Astrocyte (in vitro differentiated cells and primary cell): ENCODE data around the gene PIK3C2B. TPM values are rescaled to one million over a fixed set of nuclear protein-coding genes. Genes with fewer than 3 reads are reported as not detected.

ENCODE experiments used
- DNase-seq: peaks from one replicate; pipeline ENCODE4 v3.0.0-alpha.2; 2010; ENCODE audit warnings: low read depth
- FAIRE-seq: peaks from 2 replicates; lab custom pipeline; 2011; peaks lifted over from hg19 to GRCh38; lab: Jason Lieb, UNC
- H2AFZ ChIP-seq: 2 replicates; pipeline ENCODE4 v1.6.0; 2012; ENCODE audit warnings: low read depth, low read length, inconsistent platforms
- H3K27ac ChIP-seq: 2 replicates; pipeline ENCODE4 v1.5.1; 2011; ENCODE audit warnings: low read depth, low read length, inconsistent platforms
- H3K27me3 ChIP-seq: 2 replicates; pipeline ENCODE4 v1.6.0; 2011; ENCODE audit warnings: low read length, inconsistent platforms; ENCODE audit not compliant: insufficient read depth
- H3K36me3 ChIP-seq: 2 replicates; pipeline ENCODE4 v1.5.1; 2011; ENCODE audit warnings: low read length, inconsistent platforms; ENCODE audit not compliant: insufficient read depth
- H3K4me1 ChIP-seq: 2 replicates; pipeline ENCODE4 v1.5.1; 2011; ENCODE audit warnings: low read length, inconsistent platforms; ENCODE audit not compliant: insufficient read depth
- H3K4me2 ChIP-seq: 2 replicates; pipeline ENCODE4 v1.6.0; 2012; ENCODE audit warnings: low read length, inconsistent platforms
- H3K4me3 ChIP-seq: 2 replicates; pipeline ENCODE4 v1.5.1; 2011; ENCODE audit warnings: low read depth, mild to moderate bottlenecking, low read length, inconsistent platforms; ENCODE audit not compliant: insufficient read depth
- H3K79me2 ChIP-seq: 2 replicates; pipeline ENCODE4 v1.6.0; 2012; ENCODE audit warnings: mild to moderate bottlenecking, low read length, inconsistent platforms; ENCODE audit not compliant: insufficient read depth
- H3K9ac ChIP-seq: 2 replicates; pipeline ENCODE4 v1.6.0; 2012; ENCODE audit warnings: mild to moderate bottlenecking, low read length, inconsistent platforms
- H3K9me3 ChIP-seq: 2 replicates; pipeline ENCODE4 v1.5.1; 2012; ENCODE audit warnings: low read depth, mild to moderate bottlenecking, low read length, inconsistent platforms; ENCODE audit not compliant: insufficient read depth
- H4K20me1 ChIP-seq: 2 replicates; pipeline ENCODE4 v1.6.0; 2012; ENCODE audit warnings: low read length, inconsistent platforms; ENCODE audit not compliant: insufficient read depth
- H3K27ac Mint-ChIP-seq: one replicate; pipeline ENCODE4 v1.8.0; 2021; ENCODE audit warnings: mild to moderate bottlenecking, mixed read lengths; ENCODE audit not compliant: unreplicated experiment
- H3K27me3 Mint-ChIP-seq: one replicate; pipeline ENCODE4 v1.8.0; 2021; ENCODE audit warnings: low read depth, mixed read lengths; ENCODE audit not compliant: unreplicated experiment
- H3K36me3 Mint-ChIP-seq: one replicate; pipeline ENCODE4 v1.8.0; 2021; ENCODE audit warnings: low read depth, mixed read lengths; ENCODE audit not compliant: unreplicated experiment
- H3K4me1 Mint-ChIP-seq: one replicate; pipeline ENCODE4 v1.8.0; 2021; ENCODE audit warnings: low read depth, mixed read lengths; ENCODE audit not compliant: unreplicated experiment
- H3K4me3 Mint-ChIP-seq: one replicate; pipeline ENCODE4 v1.8.0; 2021; ENCODE audit warnings: mild to moderate bottlenecking, moderate library complexity, mixed read lengths; ENCODE audit not compliant: unreplicated experiment
- H3K9me3 Mint-ChIP-seq: one replicate; pipeline ENCODE4 v1.8.0; 2021; ENCODE audit warnings: mild to moderate bottlenecking, mixed read lengths; ENCODE audit not compliant: unreplicated experiment
- CTCF ChIP-seq: IDR thresholded peaks from 2 replicates; pipeline ENCODE4 v1.5.1; 2011; ENCODE audit warnings: low read depth, mild to moderate bottlenecking, inconsistent platforms, low read length, moderate library complexity; ENCODE audit not compliant: insufficient read depth
- EZH2 ChIP-seq: IDR thresholded peaks from 2 replicates; pipeline ENCODE4 v1.6.1; 2012; ENCODE audit warnings: mild to moderate bottlenecking, low read length, inconsistent platforms; ENCODE audit not compliant: insufficient read depth
- total RNA-seq: library from RNA; stranded (reverse); gene quantifications from 2 replicates; pipeline ENCODE4 v1.2.1, GENCODE V29; 2021

Gene PIK3C2B
- total RNA-seq, 1 donor from 2014 or later: 19.3 TPM

DNA sequence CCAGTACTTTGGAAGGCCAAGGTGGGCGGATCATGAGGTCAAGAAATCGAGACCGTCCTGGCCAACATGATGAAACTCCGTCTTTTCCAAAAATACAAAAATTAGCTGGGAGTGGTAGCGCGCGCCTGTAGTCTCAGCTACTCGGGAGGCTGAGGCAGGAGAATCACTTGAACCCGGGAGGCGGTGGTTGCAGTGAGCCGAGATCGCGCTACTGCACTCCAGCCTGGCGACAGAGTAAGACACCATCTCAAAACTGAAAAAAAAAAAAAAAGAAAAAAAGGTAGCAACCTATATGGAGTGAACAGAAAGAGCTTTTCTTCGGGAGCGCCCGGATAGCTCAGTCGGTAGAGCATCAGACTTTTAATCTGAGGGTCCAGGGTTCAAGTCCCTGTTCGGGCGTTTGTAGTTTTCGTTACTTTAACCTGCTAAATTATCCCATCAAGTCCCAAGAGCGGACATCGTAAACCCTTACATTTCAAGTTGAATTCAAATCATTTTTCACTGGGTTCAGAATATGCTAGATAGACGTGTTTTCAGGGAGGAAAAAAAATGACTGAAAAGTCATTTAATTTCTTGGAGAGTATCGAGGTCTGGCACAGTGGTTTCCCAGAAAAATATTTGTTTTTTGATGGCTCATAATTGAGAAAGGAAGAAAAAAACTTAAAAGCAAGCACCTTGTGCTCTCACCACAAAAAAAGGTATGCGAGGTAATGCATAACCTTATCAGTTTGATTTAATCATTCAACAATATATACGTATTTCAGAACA lies 11.8 kb upstream of the PIK3C2B start:
- H3K4me3 Mint-ChIP-seq: peak overlapping the region; percentile 88
- Histone ChIP-seq H3K4me3 (peak overlapping the region; percentile 70), H3K36me3 (no peaks in the 10 kb centered on the region), H3K27ac (peak overlapping the region; percentile 18), H3K79me2 (no peaks in the 10 kb centered on the region), H3K4me2 (peak overlapping the region; percentile 83), H2AFZ (peak overlapping the region; percentile 39), H4K20me1 (no peaks in the 10 kb centered on the region), H3K27me3 (no peaks in the 10 kb centered on the region), H3K9ac (peak overlapping the region; percentile 38), H3K9me3 (no peaks in the 10 kb centered on the region), H3K4me1 (no peaks in the 10 kb centered on the region)
- FAIRE-seq (no peak), DNase-seq (peak; percentile 88)
- H3K9me3 Mint-ChIP-seq: no peaks in the 10 kb centered on the region
- no peak for TF ChIP-seq EZH2
- no peak for TF ChIP-seq CTCF
- H3K4me1 Mint-ChIP-seq: no peaks in the 10 kb centered on the region
- no peaks in the 10 kb centered on the region for H3K27me3 Mint-ChIP-seq
- H3K36me3 Mint-ChIP-seq: no peaks in the 10 kb centered on the region
- H3K27ac Mint-ChIP-seq: peak overlapping the region; percentile 99

GRCh38 chr1:204505674-204506200 lies 11.1 kb upstream of the PIK3C2B start:
- TF ChIP-seq EZH2 (no peak), CTCF (no peak)
- Histone ChIP-seq H3K4me3 (peak overlapping the region; percentile 49), H4K20me1 (no peaks in the 10 kb centered on the region), H3K79me2 (no peaks in the 10 kb centered on the region), H3K4me2 (peak overlapping the region; percentile 63), H3K27ac (no peak overlapping the region), H3K27me3 (no peaks in the 10 kb centered on the region), H3K4me1 (no peaks in the 10 kb centered on the region), H3K9me3 (no peaks in the 10 kb centered on the region), H2AFZ (peak overlapping the region; percentile 39), H3K36me3 (no peaks in the 10 kb centered on the region), H3K9ac (peak overlapping the region; percentile 38)
- no peak for FAIRE-seq
- peak overlapping the region; percentile 88 for H3K4me3 Mint-ChIP-seq
- no peak for DNase-seq
- no peaks in the 10 kb centered on the region for H3K27me3 Mint-ChIP-seq
- H3K9me3 Mint-ChIP-seq: no peaks in the 10 kb centered on the region
- no peaks in the 10 kb centered on the region for H3K4me1 Mint-ChIP-seq
- peak overlapping the region; percentile 99 for H3K27ac Mint-ChIP-seq
- no peaks in the 10 kb centered on the region for H3K36me3 Mint-ChIP-seq
